ENCODE measurements around the gene SOX5. TPM values are rescaled to one million over a fixed set of nuclear protein-coding genes. Genes with fewer than 3 reads are reported as not detected.

The SOX5 gene
- total RNA-seq, 1 donor from 2014 or later, result 21.1 TPM

- Histone ChIP-seq H3K36me3 (no peaks in the 10 kb centered on the region), H3K4me1 (no peaks in the 10 kb centered on the region), H3K27ac (no peak overlapping the region), H3K27me3 (no peaks in the 10 kb centered on the region), H3K4me3 (no peak overlapping the region), H3K9me3 (no peaks in the 10 kb centered on the region)
- no peak for TF ChIP-seq CTCF (IDR thresholded peaks at IDR 0.05)
- TF ChIP-seq POLR2A (IDR thresholded peaks at IDR 0.05), result no peak
- TF ChIP-seq POLR2AphosphoS5 (IDR thresholded peaks at IDR 0.05; ENCODE audit: insufficient read depth in 1 of 2, low read depth in 1 of 2), result no peak
- intact Hi-C loops (cut with DNase I), result no loop called here
- DNase-seq (ENCODE audit: extremely low spot score in 2 of 2), result no peak
Observed at GRCh38 chr12:23781118-23781517, 168.4 kb downstream of the SOX5 start.

GRCh38 chr12:23775208-23775607 is 174.3 kb downstream of the SOX5 start:
- Histone ChIP-seq H3K4me1 (no peaks in the 10 kb centered on the region), H3K27ac (no peak overlapping the region), H3K27me3 (no peaks in the 10 kb centered on the region), H3K4me3 (no peak overlapping the region), H3K9me3 (no peaks in the 10 kb centered on the region), H3K36me3 (no peaks in the 10 kb centered on the region)
- TF ChIP-seq POLR2AphosphoS5 (IDR thresholded peaks at IDR 0.05; ENCODE audit: insufficient read depth in 1 of 2, low read depth in 1 of 2) (no peak), POLR2A (IDR thresholded peaks at IDR 0.05) (no peak), CTCF (IDR thresholded peaks at IDR 0.05) (no peak)
- no peak for DNase-seq (ENCODE audit: extremely low spot score in 2 of 2)
- intact Hi-C loops (cut with DNase I), result no loop called here

DNA sequence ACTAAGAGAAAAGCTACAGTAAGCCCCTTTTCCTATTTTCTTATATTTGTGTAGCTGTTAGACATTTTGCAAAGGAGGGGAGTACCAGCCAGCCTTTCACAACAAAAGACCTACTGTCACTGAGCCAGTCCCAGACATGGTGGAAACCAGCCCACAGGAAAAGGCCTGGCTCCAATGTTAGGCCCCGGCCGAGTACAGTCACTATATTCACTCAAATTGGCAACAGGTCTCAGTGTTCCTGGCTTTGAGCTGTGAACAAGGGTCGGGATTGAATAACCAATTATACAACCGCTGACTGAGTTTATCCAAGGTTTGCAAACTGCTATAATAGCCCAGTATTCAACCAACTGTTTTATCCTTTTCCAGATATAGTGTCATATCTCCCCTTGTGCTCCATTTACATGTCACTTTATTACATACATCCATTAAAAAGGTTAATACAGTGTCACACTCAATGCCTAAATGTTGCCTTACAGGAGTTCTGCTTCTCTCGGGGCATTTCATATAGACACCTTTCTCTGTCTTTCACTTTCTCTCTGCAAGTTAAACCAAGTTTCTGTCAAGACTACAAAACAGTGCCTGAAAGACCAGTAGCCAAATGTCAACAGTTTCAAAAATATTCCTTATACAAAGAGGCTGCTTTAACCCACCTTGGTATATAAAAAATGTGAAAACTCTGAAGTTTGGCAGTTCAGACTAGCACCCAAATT is 178.1 kb downstream of the SOX5 start:
- no peak for DNase-seq (ENCODE audit: extremely low spot score in 2 of 2)

DNA sequence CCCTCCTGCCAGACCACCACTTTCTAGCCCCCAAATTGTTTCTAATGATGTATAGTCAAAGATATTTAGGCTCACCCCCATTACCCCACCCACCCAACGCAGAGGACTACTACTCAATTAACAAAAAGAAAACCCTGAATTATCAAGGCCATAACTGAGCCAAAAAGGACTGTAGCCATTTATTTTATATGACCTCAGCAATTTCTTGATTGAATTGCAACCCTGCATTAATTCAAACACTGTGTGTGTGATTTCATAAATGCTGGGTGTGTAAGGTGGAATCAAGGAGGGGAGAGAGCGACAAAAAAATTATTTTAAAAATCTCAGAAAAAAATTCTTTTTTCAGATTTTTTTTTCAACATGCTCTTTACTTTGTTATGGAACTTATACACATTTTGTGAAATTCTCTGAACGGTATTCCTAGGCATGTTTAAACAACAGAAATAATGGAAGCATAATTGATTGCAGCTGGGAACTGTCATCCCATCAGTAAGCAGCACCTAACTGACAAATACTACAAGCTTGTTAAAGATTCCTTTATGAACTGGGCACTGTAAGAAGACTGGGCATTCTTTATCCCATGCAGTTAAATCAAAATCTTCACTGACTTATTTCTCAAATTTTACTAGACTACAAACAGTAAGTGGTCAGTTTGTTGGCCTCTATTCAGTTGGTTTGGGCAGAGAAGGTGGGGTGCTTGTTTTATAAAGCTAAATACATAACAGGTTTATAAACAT is 179.1 kb downstream of the SOX5 start:
- Histone ChIP-seq H3K27me3 (no peaks in the 10 kb centered on the region), H3K36me3 (no peaks in the 10 kb centered on the region), H3K4me3 (no peak overlapping the region), H3K4me1 (no peaks in the 10 kb centered on the region), H3K9me3 (no peaks in the 10 kb centered on the region), H3K27ac (no peak overlapping the region)
- DNase-seq (ENCODE audit: extremely low spot score in 2 of 2), result no peak
- intact Hi-C loops (cut with DNase I), result no loop called here
- TF ChIP-seq POLR2A (IDR thresholded peaks at IDR 0.05), result no peak
- TF ChIP-seq CTCF (IDR thresholded peaks at IDR 0.05), result no peak
- TF ChIP-seq POLR2AphosphoS5 (IDR thresholded peaks at IDR 0.05; ENCODE audit: insufficient read depth in 1 of 2, low read depth in 1 of 2), result no peak

More for the DNA sequence above, 178.1 kb downstream of the SOX5 start:
- Histone ChIP-seq H3K36me3 (no peaks in the 10 kb centered on the region), H3K27ac (no peak overlapping the region), H3K27me3 (no peaks in the 10 kb centered on the region), H3K9me3 (no peaks in the 10 kb centered on the region), H3K4me3 (no peak overlapping the region), H3K4me1 (no peaks in the 10 kb centered on the region)
- TF ChIP-seq POLR2A (IDR thresholded peaks at IDR 0.05), result no peak
- TF ChIP-seq POLR2AphosphoS5 (IDR thresholded peaks at IDR 0.05; ENCODE audit: insufficient read depth in 1 of 2, low read depth in 1 of 2), result no peak
- TF ChIP-seq CTCF (IDR thresholded peaks at IDR 0.05), result no peak
- intact Hi-C loops (cut with DNase I), result no loop called here

DNA sequence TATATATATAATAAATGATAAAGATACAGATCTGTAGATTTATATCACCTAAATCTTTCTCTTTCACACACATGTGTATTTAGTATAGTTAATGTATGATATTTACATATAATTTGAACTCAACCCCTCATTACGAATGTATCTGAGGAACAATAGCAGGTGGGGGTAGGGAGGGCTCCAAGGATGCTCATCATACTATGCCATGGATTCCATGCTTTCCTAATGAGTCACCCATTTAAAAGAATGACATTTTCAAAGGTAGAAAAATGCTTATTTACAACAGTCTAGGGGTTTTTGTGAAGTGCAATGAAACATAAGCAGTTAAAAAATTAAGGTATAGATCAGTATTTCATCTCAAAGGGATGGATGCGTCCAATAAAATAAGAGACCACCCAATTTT is 181.6 kb downstream of the SOX5 start:
- TF ChIP-seq POLR2A (IDR thresholded peaks at IDR 0.05), result no peak
- TF ChIP-seq CTCF (IDR thresholded peaks at IDR 0.05), result no peak
- TF ChIP-seq POLR2AphosphoS5 (IDR thresholded peaks at IDR 0.05; ENCODE audit: insufficient read depth in 1 of 2, low read depth in 1 of 2), result no peak
- intact Hi-C loops (cut with DNase I), result no loop called here
- Histone ChIP-seq H3K4me1 (no peaks in the 10 kb centered on the region), H3K9me3 (no peaks in the 10 kb centered on the region), H3K27me3 (no peaks in the 10 kb centered on the region), H3K36me3 (no peaks in the 10 kb centered on the region), H3K27ac (no peak overlapping the region), H3K4me3 (no peak overlapping the region)
- no peak for DNase-seq (ENCODE audit: extremely low spot score in 2 of 2)

Measured in vagina (tissue), 2 donors.